ENCODE data around the gene AGBL3.
A peak's percentile ranks its signal among the peaks of the same experiment; 100 is the strongest.

Gene AGBL3

DNA sequence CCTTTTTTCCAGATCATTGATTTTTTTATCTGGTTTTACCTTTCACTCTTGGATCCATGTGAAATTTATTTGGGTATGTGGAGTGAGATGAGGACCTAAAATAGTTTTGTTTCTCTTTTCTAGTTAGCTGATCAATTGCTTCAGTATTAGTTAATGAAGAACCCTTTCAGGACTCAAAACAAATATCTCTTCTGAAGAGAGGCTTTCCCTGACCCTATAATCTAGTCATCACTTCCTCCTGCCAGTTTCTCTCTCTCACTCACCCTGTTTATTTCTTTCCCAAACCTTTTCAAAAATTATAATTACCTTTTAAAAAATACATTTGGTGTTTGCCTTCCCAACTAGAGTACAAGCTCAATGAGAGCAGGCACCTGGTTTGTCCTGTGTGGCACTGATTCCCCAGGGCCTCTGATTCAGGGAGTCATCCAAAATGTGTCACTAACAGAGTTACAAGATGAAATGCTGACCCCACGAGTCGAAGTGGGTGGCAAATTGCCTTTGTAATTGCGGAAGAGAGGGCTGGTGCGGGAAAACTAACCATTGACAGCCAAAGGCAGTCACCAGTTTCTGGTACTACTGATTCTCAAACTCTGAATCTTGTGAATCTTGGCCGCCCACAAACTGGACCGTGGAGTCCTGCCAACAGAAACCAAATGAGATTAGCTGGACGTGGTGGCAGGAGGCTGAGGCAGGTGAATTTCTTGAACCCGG, 163.9 kb downstream of the AGBL3 start:
- DNase-seq: peak; percentile 76 to 83

- DNase-seq: peak; percentile 23 to 52
Observed at GRCh38 chr7:135151132-135151531, 164.8 kb downstream of the AGBL3 start.

- peak; percentile 90 to 94 for DNase-seq
Observed at GRCh38 chr7:135151533-135151932, 165.2 kb downstream of the AGBL3 start.

- no peak for DNase-seq
Observed at GRCh38 chr7:135152442-135152841, 166.1 kb downstream of the AGBL3 start.

DNA sequence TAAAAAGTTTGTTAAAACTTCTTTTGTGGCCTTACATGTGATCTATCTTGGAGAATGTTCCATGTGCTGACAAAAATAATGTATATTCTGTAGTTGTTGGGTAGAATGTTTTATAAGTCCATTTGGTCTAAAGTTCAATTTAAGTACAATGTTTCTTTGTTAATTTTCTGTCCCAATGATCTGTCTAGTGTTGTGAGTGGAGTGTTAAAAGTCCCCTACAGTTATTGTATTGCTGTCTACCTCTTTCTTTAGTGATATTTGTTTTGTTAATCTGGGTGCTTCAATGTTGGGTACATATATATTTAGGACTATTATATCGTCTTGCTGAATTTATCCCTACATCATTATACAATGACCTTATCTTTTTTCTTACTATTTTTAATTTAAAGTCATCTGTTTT, 168.4 kb downstream of the AGBL3 start:
- no peak for DNase-seq

DNA sequence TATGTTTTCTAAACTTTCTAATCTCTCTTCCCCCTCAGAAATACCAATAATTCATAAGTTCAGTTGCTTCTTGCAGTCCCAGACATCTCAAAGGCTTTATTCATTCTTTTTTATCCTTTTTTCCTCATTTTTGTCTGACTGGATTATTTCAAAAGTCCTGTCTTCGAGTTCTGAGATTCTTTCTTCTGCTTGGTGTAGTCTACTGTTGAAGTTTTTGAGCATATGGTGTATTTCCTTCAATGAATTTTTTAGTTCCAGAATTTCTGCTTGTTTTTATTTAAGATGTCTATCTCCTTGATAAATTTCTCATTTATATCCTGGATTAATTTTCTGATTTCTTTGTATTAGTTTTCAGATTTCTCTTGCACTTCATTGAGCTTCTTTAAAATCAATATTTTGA, 170.0 kb downstream of the AGBL3 start:
- no peak for DNase-seq

DNA sequence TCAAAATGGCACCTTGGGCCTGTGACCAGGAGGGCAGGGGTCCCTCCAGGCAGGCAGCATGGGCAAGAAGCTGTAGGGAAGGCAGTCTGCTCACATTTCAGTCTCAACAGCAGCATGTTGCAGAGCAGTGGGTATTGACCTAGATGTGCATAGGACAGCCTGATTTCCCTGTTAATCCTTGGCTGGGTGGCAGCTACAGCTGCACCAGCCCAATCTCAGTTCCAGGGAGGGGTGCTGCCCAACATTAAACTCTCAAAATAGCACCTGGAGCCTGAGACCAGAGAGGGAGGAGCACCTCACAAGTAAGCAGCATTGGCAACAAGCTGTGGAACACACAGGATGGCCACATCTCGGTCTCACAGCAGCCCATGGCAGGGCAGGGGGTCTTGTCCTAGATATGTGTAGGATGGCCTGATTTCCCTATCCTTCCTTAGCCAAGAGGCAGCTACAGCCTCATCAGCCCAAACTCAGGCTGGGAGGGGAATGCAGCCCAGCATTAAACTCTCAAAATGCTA, 171.9 kb downstream of the AGBL3 start:
- DNase-seq: no peak

DNA sequence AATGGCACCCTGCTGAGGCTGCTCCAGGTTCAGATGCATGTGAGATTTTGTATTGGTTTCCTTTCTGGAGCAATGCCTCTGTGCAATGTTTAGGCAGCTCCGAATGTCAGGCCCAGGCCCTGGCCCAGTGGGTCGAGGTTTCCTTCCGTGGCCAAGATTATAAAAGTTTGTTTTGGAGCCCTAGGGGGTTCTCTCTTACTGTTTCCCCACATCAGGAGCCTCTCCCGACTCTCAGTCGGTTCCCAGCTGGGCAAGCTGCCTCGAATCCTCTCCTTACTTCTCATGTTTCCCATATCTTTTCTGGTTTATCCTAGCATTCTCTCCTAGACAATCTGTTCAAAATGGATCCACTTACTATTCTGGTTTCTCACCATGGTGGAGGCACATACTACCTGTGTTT, 172.6 kb downstream of the AGBL3 start:
- DNase-seq: no peak

DNA sequence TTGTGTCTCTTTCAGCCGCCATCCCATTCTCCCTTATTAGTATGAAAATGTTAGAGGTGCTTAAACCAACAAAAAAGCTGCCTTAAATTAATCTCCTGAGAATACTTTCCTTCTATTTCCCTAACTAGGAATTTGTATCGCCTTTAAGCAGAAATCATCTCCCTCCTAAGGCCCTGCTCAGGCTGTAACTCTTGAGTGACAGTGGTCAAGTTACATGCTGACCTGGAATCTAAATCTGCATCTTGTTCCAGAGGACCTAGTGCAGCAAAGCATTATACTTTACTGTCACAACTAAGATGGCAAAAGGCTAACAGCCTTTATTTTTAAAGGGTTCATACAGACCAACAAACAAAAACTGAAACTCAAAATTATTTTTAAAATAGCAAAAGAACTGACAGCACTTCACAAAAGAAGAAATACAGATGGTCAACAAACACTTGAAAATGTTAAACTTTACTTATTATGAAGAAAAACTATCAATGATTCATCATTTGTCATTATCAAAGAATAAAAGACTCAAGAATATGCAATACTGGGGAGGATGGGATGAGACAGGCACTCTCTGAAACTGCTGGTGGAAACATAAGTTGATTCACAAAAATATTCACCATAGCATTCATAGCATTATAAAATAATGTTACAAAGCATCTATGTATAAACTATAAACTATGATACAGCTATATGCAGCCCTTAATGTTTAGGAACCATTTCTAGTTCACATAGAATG, 173.2 kb downstream of the AGBL3 start:
- no peak for DNase-seq

GRCh38 chr7:135160098-135160857, 174.0 kb downstream of the AGBL3 start:
- peak; percentile 46 to 59 for DNase-seq

DNA sequence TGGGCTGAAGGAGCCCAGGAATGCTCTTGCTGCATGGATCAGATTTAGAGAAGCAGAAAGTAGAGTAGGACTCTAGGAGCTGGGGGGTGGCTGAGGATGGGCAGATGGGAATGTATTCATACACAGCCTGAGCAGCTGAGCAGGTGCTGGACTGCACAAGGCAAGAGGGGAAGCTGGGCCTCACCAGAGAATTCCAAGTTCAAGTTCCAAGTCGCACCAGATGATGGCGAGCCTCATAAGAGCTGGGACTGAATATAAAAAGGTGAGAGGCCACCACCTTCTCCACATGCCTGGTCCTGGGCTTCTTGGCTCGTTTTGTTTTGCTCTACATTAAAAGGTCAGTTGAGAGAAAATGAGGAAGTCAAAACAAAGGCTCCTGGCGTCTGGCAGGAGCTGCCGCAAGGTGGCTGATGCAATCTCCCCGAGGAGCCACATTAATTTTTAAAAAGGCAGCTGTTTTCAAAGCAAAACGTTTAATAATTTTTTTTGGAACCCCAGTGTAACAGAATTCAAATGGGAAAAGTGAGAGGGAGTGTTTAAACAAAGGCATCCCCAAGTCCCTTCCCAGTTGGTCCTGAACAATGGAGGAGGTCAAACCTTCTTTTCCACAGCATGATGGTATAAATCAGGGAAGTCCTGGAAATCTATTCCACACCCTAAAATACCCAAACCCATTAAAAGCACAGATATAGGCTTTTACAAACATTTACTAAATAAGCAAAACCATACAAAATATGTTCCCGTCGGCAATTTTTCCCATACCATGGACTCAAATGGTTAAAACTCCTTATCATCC, 174.7 kb downstream of the AGBL3 start:
- DNase-seq: peak; percentile 52 to 61

DNA sequence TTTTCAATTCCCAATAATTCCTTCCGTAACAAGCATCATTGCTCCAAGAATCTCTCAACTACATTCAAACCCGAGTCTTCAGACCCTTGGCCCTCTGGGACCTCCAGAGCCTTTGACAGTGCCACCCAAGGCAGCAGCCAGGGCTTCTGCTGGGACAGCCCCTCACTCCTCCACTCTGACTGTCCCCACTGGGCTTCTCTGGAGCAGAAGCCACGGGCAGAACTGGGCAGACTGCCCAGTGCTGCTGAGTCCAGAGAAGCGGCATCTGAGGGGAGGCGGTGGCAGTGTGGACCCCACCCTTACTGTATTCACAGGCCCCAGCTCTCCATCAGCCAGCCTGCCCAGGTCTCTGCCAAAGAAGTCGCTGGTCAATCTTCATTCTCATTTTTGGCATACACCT, 175.4 kb downstream of the AGBL3 start:
- no peak for DNase-seq

GRCh38 chr7:135162382-135163001, 176.2 kb downstream of the AGBL3 start:
- no peak for DNase-seq

- no peak for DNase-seq
Observed at GRCh38 chr7:135164357-135165061, 178.2 kb downstream of the AGBL3 start.

GRCh38 chr7:135165862-135166261, 179.6 kb downstream of the AGBL3 start:
- no peak for DNase-seq

DNA sequence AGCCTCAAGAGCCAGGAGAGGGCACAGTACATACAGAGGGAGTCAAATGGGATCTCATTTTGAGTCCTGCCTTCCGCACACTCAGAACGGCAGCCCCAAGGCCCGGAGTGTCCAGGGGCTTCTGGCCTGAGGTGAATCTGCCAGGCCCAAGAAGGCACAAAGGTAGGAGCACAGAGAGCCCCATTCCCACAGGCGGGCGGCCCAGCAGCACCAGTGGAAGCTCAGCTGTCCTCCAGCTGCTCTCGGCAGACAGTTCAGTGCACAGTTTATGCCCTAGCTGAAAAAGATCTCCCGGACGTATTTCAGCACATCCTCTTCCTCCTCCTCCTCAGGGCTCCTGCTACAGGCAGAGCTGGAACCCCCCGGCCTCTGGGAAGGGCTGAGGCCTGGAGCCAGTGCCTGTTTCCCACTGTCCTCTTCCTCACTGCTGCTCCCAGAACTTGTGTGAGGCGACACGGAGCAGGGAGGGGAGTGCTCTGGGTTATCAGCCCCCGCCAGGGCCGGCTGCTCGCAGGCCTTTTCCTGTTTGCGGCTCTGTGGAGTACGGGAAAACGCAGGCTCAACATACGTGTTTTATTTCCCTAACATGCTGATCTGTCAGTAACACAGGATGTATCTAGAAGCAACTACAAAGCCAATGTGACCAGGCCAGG, 180.2 kb downstream of the AGBL3 start:
- no peak for DNase-seq

GRCh38 chr7:135167365-135167917, 181.1 kb downstream of the AGBL3 start:
- DNase-seq: peak in 1 of 2 donors; percentile 11

DNA sequence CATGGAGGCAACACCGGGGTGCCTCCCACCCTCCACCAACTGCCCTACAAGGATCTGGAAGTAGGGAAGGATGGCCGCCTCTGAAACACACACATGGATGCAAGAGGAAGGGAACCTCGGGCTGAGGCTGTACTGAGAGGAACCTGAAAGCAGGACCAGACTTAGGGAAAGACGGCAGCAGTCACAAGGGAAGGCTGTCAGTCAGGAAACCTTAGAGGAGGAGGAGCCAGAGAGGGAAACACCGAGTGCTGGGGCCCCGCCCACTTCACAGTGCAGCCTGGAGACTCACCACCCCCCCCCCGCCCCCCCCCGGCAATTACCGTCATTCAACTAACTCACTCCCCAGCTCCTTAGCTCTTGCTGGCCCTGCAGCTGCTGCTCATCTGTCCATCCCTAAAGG, 181.7 kb downstream of the AGBL3 start:
- DNase-seq: peak; percentile 61 to 74

GRCh38 chr7:135168489-135169140, 182.3 kb downstream of the AGBL3 start:
- no peak for DNase-seq

Measured in inflammatory macrophage (primary cell).